KOPT-K1 (cell line): ENCODE measurements around the gene EIF4H.

Experiments used
- H3K27ac ChIP-seq: fragments of 200-600 bp; sonication (generic); 2 replicates; pipeline ENCODE4 v1.5.1; 2016; ENCODE audit warnings: antibody characterized with exemption, mild to moderate bottlenecking, low read depth, low read length; ENCODE audit not compliant: poor library complexity, severe bottlenecking
- H3K36me3 ChIP-seq: fragments of 200-600 bp; sonication (generic); 2 replicates; pipeline ENCODE4 v1.5.1; 2017; ENCODE audit warnings: antibody characterized with exemption, mild to moderate bottlenecking, low read length, moderate library complexity; ENCODE audit not compliant: insufficient read depth
- H3K9me3 ChIP-seq: fragments of 200-600 bp; sonication (generic); 2 replicates; pipeline ENCODE4 v1.5.1; 2017; ENCODE audit warnings: antibody characterized with exemption, low read length, mild to moderate bottlenecking; ENCODE audit not compliant: insufficient read depth, poor library complexity, severe bottlenecking

EIF4H gene

GRCh38 chr7:74240482-74240881 lies 66.3 kb downstream of the EIF4H start:
- H3K27ac ChIP-seq: no peak overlapping the region
- H3K9me3 ChIP-seq: no peaks in the 10 kb centered on the region
- H3K36me3 ChIP-seq: peaks cover 98% of the 10 kb centered on the region

GRCh38 chr7:74242122-74242443 lies 67.9 kb downstream of the EIF4H start:
- Histone ChIP-seq H3K9me3 (no peaks in the 10 kb centered on the region), H3K27ac (no peak overlapping the region), H3K36me3 (peaks cover 93% of the 10 kb centered on the region)

- Histone ChIP-seq H3K36me3 (peaks cover 93% of the 10 kb centered on the region), H3K27ac (no peak overlapping the region), H3K9me3 (no peaks in the 10 kb centered on the region)
Measured at GRCh38 chr7:74246497-74246896, 72.3 kb downstream of the EIF4H start.
